Stimulated activated CD4-positive, alpha-beta T cell treated with anti-CD3 and anti-CD28 coated beads, TNF-alpha, amount 100 ng/mL, for 48 hours (primary cell): ENCODE measurements around the gene TLR8.

Experiments used
- DNase-seq, 3 donors: peaks; one replicate each; pipeline ENCODE4 v3.0.0-alpha.2; 2020; ENCODE audit warnings: low read depth in 3 of 3

TLR8 gene

GRCh38 chrX:12906046-12906761, at the start of gene TLR8:
Gene TLR8, plus strand, starts transcription at chrX:12906620. Its CDS starts 87 bp downstream, at chrX:12906707.
- DNase-seq = no peak

DNA sequence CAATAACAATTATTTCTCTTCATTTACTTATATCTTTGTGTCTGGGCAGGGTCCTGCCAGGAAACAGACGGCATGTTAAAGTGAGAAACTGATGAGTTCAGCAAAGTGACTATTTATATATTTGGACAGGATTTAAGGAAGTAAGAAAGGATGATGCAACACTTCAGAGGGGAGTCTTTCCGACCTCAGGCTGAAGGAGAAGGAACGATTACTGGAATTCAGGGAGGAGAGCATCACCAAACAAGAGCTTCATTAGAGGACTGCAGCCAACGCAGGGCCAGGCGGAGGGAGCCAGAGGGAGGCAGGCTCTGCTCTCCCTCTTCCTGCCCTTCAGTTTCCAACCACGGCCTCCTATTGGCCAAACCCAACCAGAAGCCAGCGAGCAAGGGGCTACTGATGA, 41.1 kb upstream of the TLR8 start:
- DNase-seq = no peak

- DNase-seq = no peak
These were observed 39.7 kb upstream of the TLR8 start, which contains the start of gene TLR7 for GRCh38 chrX:12866451-12867377. Gene TLR7, plus strand, starts transcription at chrX:12867072. Its CDS starts 507 bp downstream, at chrX:12867579.

DNA sequence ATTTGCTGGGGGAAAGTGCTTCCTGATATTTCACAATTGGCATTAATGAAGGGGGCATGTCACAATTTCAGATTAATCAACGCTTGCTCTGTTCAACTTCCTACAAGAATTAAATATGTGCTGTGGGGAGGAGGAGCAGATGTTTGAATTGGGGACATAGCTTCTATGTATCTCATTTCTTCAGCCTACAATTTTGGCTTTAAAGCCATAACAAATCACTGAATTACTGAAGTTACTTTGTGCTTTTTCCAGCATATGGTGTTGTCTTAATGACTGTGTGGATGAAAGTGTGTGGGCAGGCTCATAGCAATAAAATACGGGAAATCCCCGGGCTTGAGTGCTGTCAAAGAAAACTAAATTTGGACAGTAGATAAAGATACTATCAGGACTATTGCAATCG, 38.7 kb upstream of the TLR8 start:
- DNase-seq = no peak

- no peak for DNase-seq
These were observed 37.7 kb upstream of the TLR8 start for GRCh38 chrX:12868747-12869146.

GRCh38 chrX:12871257-12871656, 35.2 kb upstream of the TLR8 start:
- no peak for DNase-seq

DNA sequence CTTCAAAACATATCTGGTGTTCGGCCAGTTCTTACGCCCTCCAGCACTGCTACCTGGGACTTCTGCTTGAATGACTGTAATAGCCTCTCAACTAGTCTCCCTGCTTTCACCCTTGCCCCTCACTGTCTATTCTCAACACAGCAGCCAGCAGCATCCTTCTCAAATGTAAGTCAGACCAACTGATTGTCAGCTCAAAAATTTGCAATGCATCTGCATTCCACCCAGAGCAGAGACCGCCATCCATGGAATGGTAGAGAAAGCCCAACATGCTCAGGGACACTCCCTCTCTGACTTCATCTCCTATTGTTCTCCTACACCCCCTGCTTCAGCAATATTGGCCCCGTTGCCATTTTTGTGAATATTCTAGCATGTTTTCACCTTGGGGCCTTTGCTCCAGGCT, 33.7 kb upstream of the TLR8 start:
- no peak for DNase-seq

GRCh38 chrX:12874581-12874980, 31.8 kb upstream of the TLR8 start:
- DNase-seq = no peak

DNA sequence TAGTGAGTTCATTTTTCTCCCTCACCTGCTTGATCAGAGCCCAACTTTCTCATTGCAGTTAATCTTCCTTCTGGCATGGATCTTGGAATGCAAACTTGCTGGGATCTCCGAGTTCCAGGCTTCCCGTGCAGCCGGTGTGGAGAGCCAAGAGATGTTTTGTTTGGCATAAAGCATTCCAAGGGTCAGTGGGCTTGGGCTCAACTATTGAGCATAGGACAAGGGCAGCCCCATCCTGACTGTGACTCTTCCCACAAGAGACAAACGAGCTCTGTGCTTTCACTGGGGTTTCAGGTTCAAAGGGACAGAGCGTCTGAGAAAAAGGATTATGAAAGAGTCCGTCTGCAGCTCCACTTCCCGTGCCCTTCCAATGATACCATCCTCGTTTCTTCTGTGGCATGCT, 29.0 kb upstream of the TLR8 start:
- DNase-seq = no peak

- DNase-seq = no peak
These were observed 27.9 kb upstream of the TLR8 start for GRCh38 chrX:12878536-12878935.

DNA sequence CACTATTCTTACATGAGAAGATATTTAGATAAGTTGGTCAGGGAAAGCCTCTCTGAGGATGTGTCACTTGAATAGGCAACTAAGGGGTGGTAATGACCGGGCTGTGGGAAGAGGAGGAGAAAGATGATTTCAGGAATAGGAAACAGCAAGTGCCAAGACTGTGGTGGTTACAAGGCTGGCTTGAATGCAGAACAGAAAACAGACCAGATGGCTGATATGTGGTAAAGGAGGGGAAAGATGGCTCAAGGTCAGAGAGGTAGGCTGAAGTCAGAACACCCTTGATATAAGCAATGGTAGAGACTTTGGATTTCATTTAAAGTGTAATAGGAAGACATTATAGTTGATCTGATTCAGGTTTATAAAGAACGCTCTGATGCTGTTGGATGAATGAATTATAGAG, 24.5 kb upstream of the TLR8 start:
- DNase-seq = no peak

DNA sequence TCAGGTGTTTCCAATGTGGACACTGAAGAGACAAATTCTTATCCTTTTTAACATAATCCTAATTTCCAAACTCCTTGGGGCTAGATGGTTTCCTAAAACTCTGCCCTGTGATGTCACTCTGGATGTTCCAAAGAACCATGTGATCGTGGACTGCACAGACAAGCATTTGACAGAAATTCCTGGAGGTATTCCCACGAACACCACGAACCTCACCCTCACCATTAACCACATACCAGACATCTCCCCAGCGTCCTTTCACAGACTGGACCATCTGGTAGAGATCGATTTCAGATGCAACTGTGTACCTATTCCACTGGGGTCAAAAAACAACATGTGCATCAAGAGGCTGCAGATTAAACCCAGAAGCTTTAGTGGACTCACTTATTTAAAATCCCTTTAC, 20.9 kb upstream of the TLR8 start:
- DNase-seq = no peak

DNA sequence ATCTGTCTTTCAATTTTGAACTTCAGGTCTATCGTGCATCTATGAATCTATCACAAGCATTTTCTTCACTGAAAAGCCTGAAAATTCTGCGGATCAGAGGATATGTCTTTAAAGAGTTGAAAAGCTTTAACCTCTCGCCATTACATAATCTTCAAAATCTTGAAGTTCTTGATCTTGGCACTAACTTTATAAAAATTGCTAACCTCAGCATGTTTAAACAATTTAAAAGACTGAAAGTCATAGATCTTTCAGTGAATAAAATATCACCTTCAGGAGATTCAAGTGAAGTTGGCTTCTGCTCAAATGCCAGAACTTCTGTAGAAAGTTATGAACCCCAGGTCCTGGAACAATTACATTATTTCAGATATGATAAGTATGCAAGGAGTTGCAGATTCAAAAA, 19.9 kb upstream of the TLR8 start:
- DNase-seq = no peak

DNA sequence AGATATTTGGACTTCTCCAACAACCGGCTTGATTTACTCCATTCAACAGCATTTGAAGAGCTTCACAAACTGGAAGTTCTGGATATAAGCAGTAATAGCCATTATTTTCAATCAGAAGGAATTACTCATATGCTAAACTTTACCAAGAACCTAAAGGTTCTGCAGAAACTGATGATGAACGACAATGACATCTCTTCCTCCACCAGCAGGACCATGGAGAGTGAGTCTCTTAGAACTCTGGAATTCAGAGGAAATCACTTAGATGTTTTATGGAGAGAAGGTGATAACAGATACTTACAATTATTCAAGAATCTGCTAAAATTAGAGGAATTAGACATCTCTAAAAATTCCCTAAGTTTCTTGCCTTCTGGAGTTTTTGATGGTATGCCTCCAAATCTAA, 19.3 kb upstream of the TLR8 start:
- DNase-seq = no peak

DNA sequence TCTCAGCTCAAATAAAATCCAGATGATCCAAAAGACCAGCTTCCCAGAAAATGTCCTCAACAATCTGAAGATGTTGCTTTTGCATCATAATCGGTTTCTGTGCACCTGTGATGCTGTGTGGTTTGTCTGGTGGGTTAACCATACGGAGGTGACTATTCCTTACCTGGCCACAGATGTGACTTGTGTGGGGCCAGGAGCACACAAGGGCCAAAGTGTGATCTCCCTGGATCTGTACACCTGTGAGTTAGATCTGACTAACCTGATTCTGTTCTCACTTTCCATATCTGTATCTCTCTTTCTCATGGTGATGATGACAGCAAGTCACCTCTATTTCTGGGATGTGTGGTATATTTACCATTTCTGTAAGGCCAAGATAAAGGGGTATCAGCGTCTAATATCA, 18.7 kb upstream of the TLR8 start:
- no peak for DNase-seq

DNA sequence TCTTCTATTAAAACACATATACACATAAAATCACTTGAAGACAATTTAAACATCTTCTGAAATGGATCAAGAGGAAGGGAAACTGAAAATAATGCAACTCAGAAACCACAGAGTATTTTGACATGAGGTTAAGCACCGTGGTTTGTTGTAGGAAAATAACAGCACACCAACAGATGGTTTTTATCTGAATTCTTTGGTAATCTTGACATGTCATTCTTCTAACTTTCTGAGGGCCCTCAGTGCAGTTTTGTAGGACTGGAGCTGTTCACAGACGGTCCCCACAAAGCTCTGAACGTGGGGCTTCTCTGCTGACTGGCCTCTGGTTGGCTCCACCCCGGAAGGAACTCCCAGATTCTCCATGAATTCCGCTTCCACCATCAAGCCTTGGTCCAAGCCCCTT, 16.0 kb upstream of the TLR8 start:
- no peak for DNase-seq

DNA sequence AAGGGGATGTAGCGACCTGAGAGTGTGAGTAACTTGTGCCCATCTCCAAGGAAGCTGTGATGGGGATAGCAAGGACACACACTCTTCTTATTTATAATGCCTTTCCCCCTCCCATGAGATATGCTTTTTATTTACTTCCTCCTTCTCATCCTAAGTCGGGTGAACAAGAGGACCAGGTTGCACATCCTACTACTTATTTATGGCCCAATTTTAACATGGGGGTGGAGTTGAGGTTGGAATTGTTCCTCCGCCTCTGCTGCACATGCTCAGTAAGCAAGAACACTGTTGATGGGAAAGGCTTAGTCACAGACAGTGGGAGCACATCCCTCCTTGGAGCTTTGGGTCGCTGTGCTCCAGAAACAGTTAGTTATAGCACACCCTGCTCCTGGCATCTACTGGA, 15.2 kb upstream of the TLR8 start:
- no peak for DNase-seq

- no peak for DNase-seq
These were observed 14.4 kb upstream of the TLR8 start for GRCh38 chrX:12891915-12892506.

DNA sequence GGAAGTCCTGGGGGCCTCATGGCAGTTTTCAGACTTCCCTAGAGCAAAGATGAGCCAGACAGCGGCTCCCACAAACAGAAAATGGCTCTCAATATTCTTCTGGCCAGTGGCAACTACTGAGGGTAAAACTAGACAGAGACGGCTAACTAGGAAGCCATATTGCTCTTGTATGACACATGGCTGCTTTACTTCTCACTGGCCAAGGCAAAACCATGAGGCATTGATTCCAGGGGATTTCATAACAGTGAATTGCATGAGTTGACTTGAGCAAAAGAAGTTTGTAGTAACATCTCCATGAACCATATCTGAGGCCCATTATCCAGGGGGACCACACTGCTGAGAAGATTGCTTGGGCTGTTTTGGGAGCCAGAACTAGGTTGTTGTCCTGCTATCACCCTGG, 13.7 kb upstream of the TLR8 start:
- no peak for DNase-seq

GRCh38 chrX:12894074-12895030, 12.1 kb upstream of the TLR8 start:
- DNase-seq = peak in 1 of 3 donors; percentile 33

DNA sequence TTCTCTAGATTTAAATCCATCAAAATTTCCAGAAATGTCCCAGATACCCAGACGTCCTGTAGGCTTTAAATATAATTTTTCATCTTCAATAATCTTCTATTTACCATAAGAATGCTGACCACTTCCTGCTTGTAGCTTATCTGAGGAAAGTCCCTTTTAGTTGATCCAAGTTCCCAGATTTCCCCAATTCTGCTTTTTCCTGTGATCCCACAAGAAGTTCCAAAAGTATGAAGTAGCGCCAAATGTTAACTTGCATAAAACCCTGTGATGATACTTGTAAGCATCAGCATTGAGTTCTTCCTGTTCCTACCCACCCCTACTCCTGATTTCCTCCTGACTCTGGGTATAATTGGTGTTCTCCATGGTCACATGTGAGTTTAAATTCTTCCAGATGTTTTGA, 10.6 kb upstream of the TLR8 start:
- DNase-seq = no peak

DNA sequence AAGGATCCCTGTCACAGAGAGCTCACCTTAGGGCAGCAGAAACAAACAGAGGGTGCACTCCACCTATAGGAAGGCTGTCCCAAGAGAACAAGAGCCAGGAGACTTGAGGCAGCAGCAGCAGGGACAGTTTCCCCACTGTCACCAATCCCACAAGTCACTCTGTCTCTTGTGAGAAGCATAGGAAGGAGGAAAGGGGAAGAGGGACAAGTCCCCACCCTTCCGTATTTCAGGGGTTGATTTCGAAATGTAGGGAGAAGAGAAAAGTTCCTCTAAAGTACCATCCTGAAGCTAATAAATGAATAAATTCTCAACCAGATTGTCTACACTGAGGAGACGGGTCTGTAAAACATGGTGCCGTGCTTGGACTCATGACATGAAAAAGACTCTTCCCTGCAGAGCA, 9.5 kb upstream of the TLR8 start:
- no peak for DNase-seq
